Chondrocyte (in vitro differentiated cells): ENCODE results near the gene TMPRSS3. TPM values are rescaled to one million over a fixed set of nuclear protein-coding genes. Genes with fewer than 3 reads are reported as not detected.

Experiments used
- DNase-seq: peaks from one replicate; pipeline ENCODE4 v3.0.0; 2021; ENCODE audit warnings: mixed read lengths, low spot score
- H3K27ac Mint-ChIP-seq: one replicate; pipeline ENCODE4 v1.8.0; 2021; ENCODE audit warnings: mild to moderate bottlenecking, moderate library complexity, mixed read lengths; ENCODE audit not compliant: unreplicated experiment
- H3K27me3 Mint-ChIP-seq: 2 replicates; pipeline ENCODE4 v1.8.0; 2021; ENCODE audit warnings: low read depth, mixed read lengths
- H3K36me3 Mint-ChIP-seq: 2 replicates; pipeline ENCODE4 v1.8.0; 2021; ENCODE audit warnings: low read depth, mixed read lengths
- H3K4me1 Mint-ChIP-seq: 2 replicates; pipeline ENCODE4 v1.8.0; 2021; ENCODE audit warnings: low read depth, mild to moderate bottlenecking, mixed read lengths
- H3K4me3 Mint-ChIP-seq: one replicate; pipeline ENCODE4 v1.8.0; 2021; ENCODE audit warnings: mild to moderate bottlenecking, moderate library complexity, mixed read lengths; ENCODE audit not compliant: unreplicated experiment
- H3K9me3 Mint-ChIP-seq: 2 replicates; pipeline ENCODE4 v1.8.0; 2021; ENCODE audit warnings: low read depth, mixed read lengths
- total RNA-seq: library from RNA; stranded (reverse); gene quantifications from 3 replicates; pipeline ENCODE4 v1.2.1, GENCODE V29; 2021
- TF ChIP-seq, protein P1 (sequence below): fragments of 200-600 bp; sonication (generic); IDR thresholded peaks from 2 replicates; pipeline ENCODE4 v1.5.0; 2021; ENCODE audit warnings: antibody characterized with exemption, mild to moderate bottlenecking, moderate library complexity

TMPRSS3 gene
- total RNA-seq, 1 donor from 2014 or later: not detected

DNA sequence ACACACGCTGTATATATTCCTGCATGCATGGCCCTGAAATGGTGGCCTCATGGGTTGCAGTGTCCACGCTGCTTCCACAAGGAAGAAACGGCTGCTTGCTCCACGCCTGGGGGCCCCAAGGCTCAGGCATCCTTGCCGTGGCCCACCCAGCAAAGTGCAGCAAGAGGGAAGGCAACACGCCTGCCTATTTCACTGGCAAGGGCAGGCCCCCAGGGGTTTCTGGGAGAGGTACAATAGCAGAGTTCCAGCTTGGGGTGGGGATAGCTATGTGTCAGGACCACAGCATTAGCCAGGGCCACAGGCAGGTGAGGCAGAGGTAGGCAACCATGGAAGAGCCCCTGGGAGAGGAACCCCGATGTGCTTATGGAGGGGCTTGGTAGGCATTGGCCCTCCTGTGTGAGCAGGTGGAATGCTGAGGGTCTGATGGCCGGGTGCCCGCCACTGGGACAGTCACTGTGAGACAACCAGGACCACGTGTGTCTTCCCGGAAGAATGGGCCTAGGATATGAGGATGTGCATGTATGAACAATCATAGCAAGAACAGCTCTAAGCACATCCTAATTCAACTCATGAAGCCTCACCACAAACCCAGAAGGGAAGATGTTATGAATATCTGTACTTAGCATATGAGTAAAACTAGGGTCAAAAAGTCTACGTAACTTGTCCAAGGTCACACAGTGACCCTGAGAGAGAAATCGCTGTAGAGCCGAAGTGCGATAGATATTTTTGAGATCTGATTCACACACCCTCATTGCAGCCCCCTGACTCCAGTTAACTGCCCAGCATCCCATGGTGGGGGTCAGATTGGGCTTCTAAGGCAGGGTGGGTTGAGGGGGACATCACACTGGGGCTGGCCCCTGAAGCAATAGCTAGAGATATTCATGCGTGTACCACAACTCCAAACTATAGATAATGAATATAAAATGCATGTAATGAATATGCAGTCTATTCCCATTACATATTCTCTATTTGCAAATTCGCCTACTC is 56.8 kb downstream of the TMPRSS3 start:
- Mint-ChIP-seq H3K36me3 (no peaks in the 10 kb centered on the region), H3K9me3 (no peaks in the 10 kb centered on the region), H3K4me1 (no peaks in the 10 kb centered on the region), H3K4me3 (no peak overlapping the region), H3K27ac (no peak overlapping the region), H3K27me3 (peaks cover 24% of the 10 kb centered on the region)
- TF ChIP-seq, protein P1, sequence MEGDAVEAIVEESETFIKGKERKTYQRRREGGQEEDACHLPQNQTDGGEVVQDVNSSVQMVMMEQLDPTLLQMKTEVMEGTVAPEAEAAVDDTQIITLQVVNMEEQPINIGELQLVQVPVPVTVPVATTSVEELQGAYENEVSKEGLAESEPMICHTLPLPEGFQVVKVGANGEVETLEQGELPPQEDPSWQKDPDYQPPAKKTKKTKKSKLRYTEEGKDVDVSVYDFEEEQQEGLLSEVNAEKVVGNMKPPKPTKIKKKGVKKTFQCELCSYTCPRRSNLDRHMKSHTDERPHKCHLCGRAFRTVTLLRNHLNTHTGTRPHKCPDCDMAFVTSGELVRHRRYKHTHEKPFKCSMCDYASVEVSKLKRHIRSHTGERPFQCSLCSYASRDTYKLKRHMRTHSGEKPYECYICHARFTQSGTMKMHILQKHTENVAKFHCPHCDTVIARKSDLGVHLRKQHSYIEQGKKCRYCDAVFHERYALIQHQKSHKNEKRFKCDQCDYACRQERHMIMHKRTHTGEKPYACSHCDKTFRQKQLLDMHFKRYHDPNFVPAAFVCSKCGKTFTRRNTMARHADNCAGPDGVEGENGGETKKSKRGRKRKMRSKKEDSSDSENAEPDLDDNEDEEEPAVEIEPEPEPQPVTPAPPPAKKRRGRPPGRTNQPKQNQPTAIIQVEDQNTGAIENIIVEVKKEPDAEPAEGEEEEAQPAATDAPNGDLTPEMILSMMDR: no peak
- DNase-seq: no peak

DNA sequence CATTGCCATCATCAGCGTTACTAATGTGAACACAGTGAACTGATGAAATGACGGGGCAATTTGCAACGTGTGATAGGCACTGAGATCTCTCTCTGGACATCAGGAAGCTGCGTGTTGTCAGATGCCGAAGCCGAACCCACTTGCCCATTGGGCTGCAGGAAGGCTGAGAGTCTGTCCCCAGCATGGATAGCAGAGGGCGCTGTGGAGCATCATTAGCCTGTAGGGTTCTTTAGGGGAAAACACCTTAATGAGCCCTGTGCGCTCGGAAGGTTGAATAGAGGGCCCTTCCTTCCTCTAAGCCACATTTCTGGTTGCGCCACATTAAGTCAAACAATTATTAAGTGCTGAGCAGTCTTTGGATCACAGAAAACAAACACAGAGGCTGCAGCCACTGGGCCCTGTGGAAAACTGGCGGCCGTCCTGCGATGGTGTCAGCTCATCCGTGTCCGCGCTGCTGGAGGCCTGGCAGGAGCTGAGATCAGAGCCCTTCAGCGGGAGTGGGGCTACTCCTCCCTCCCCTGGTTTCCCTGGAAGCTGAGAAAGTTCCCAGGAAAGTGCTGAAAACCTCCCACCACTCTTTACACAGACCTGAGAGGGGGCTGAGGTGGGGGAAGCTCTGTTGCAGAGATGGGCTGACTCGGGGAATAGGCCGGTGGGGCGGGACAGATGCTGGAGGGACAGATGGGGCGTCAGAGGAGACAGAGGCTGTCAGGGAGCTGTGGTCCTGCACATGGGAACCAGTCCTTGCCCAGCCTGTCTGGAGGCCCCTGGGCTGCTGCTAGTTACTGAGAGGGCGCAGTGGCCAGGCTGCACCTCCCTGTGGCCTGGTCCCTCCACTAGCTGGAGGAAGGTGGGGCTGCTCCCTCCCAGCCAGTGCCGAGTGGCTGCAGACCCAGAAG is 57.8 kb downstream of the TMPRSS3 start:
- H3K9me3 Mint-ChIP-seq: no peaks in the 10 kb centered on the region
- peaks cover 24% of the 10 kb centered on the region for H3K27me3 Mint-ChIP-seq
- H3K4me3 Mint-ChIP-seq: no peak overlapping the region
- DNase-seq: no peak
- no peaks in the 10 kb centered on the region for H3K36me3 Mint-ChIP-seq
- H3K4me1 Mint-ChIP-seq: no peaks in the 10 kb centered on the region
- H3K27ac Mint-ChIP-seq: no peak overlapping the region
- TF ChIP-seq, protein P1: peak; percentile 68

DNA sequence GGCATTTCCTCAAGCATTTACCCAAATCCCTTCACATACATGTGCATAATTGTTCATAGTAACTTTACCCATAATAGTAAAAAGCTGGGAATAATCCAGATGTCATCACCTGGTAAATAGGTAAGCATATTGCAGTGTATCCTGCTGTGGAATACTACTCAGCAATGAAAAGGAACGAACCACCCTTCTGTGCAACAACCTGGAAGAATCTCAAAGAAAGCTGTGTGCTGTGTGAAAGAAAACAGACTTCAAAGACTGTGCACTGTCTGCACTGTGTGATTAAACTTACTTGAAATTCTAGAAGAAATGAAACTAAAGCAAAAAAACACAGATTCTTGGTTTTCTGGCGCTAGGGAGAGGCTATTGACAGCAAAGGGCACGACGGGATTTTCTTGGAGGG is 58.6 kb downstream of the TMPRSS3 start:
- H3K4me3 Mint-ChIP-seq: no peak overlapping the region
- H3K27ac Mint-ChIP-seq: no peak overlapping the region
- H3K27me3 Mint-ChIP-seq: peaks cover 29% of the 10 kb centered on the region
- TF ChIP-seq, protein P1: no peak
- H3K36me3 Mint-ChIP-seq: peaks cover 3% of the 10 kb centered on the region
- H3K4me1 Mint-ChIP-seq: no peaks in the 10 kb centered on the region
- no peaks in the 10 kb centered on the region for H3K9me3 Mint-ChIP-seq
- DNase-seq: no peak

DNA sequence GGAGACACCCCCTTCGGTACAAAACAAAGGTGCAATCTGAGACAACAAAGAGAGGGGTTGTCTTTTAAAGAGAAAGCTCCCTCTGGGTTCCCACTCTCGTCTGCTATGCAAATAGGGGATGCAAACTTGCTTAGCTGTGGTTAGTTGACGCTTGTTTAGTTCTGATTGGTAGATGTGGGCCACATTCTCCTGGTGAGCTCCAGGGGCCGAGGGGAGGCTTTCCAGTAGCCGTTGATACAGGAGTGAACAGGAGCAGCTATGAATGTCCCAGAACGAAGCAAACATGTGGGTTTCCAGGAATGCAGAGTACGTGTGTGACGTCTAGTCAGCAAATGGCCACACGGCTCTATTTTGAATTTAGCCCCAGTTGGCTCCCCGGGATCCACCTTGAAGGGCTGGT is 59.8 kb downstream of the TMPRSS3 start:
- no peak overlapping the region for H3K4me3 Mint-ChIP-seq

More for the DNA sequence above, 59.8 kb downstream of the TMPRSS3 start:
- H3K4me1 Mint-ChIP-seq: no peaks in the 10 kb centered on the region
- no peak for DNase-seq
- no peak overlapping the region for H3K27ac Mint-ChIP-seq
- peaks cover 29% of the 10 kb centered on the region for H3K27me3 Mint-ChIP-seq
- H3K36me3 Mint-ChIP-seq: peaks cover 3% of the 10 kb centered on the region
- peaks cover 12% of the 10 kb centered on the region for H3K9me3 Mint-ChIP-seq
- TF ChIP-seq, protein P1: no peak
